Endothelial cell of umbilical vein (primary cell): ENCODE data around the gene SMCP. TPM values are rescaled to one million over a fixed set of nuclear protein-coding genes. Genes with fewer than 3 reads are reported as not detected.

ENCODE experiments used
- BruUV-seq: library from RNA; stranded (reverse); fragments of 400-500 nt; replicated peaks from 2 replicates; lab custom pipeline; 2021; lab: Mats Ljungman, UMichigan
- CTCF ChIA-PET: fragments of 300-600, 350-600 bp; sonication (Branson Sonifier 250); formaldehyde crosslinking; loops from one replicate; lab custom pipeline; 2021; ENCODE audit warnings: antibody characterized with exemption, inconsistent platforms; lab: Charles Lee
- POLR2A ChIA-PET: fragments of 300-600, 350-600 bp; sonication (Branson Sonifier 250); formaldehyde crosslinking; loops from one replicate; lab custom pipeline; 2021; ENCODE audit warnings: antibody characterized with exemption, inconsistent platforms; lab: Charles Lee
- DNase-seq: peaks from one replicate; pipeline ENCODE4 v3.0.0-alpha.2; 2011; ENCODE audit warnings: low read depth, low spot score
- FAIRE-seq: peaks from 2 replicates; lab custom pipeline; 2011; peaks lifted over from hg19 to GRCh38; lab: Jason Lieb, UNC
- H2AFZ ChIP-seq: 2 replicates; pipeline ENCODE4 v1.6.0; 2012; ENCODE audit warnings: low read depth, low read length, control low read depth, inconsistent platforms
- H3K27ac ChIP-seq: 2 replicates; pipeline ENCODE4 v1.5.1; 2011; ENCODE audit warnings: low read depth, mild to moderate bottlenecking, control low read depth, low read length, moderate library complexity; ENCODE audit not compliant: insufficient read depth
- H3K27me3 ChIP-seq, 2 experiments: 2 replicates each; pipeline versions ENCODE4 v1.6.0 to v1.6.1; 2011; ENCODE audit warnings: low read length in 2 of 2, mixed read lengths in 1 of 2; ENCODE audit not compliant: control insufficient read depth in 2 of 2, insufficient read depth in 2 of 2
- H3K36me3 ChIP-seq, 2 experiments: 2 replicates in 1 of 2; 3 replicates in 1 of 2; pipeline ENCODE4 v1.5.1; 2011; ENCODE audit warnings: low read length in 2 of 2, mild to moderate bottlenecking in 1 of 2, moderate library complexity in 1 of 2; ENCODE audit not compliant: control insufficient read depth in 2 of 2, insufficient read depth in 2 of 2; ENCODE audit errors: extremely low read depth in 1 of 2
- H3K4me1 ChIP-seq: 3 replicates; pipeline ENCODE4 v1.5.1; 2011; ENCODE audit warnings: mild to moderate bottlenecking, low read length; ENCODE audit not compliant: control insufficient read depth, insufficient read depth; ENCODE audit errors: extremely low read depth
- H3K4me2 ChIP-seq: 2 replicates; pipeline ENCODE4 v1.6.1; 2011; ENCODE audit warnings: low read length, control low read depth, mixed read lengths; ENCODE audit not compliant: insufficient read depth
- H3K4me3 ChIP-seq, 3 experiments: fragments of 200-600 bp in 1 of 3; sonication (generic), shearing (Covaris generic) in 1 of 3; replicated peaks in 1 of 3; 2 replicates each; pipeline ENCODE4 v1.5.1; 2011 to 2016; ENCODE audit warnings: control low read depth in 3 of 3, low read length in 3 of 3, mild to moderate bottlenecking in 2 of 3, inconsistent platforms in 1 of 3, low read depth in 1 of 3, moderate library complexity in 1 of 3; ENCODE audit not compliant: insufficient read depth in 1 of 3
- H3K79me2 ChIP-seq: 2 replicates; pipeline ENCODE4 v1.6.0; 2012; ENCODE audit warnings: low read length, inconsistent platforms; ENCODE audit not compliant: control insufficient read depth, insufficient read depth
- H3K9ac ChIP-seq: replicated peaks from 2 replicates; pipeline ENCODE3; 2011; ENCODE audit warnings: low read length, control low read depth; ENCODE audit not compliant: insufficient read depth; ENCODE audit errors: extremely low read depth
- H3K9me1 ChIP-seq: replicated peaks from 3 replicates; pipeline ENCODE4 v1.6.0; 2011; ENCODE audit warnings: mild to moderate bottlenecking, low read length; ENCODE audit not compliant: control insufficient read depth, insufficient read depth; ENCODE audit errors: extremely low read depth
- H3K9me3 ChIP-seq: replicated peaks from 2 replicates; pipeline ENCODE4 v1.5.1; 2012; ENCODE audit warnings: low read length, inconsistent platforms; ENCODE audit not compliant: control insufficient read depth, insufficient read depth
- H4K20me1 ChIP-seq: replicated peaks from 2 replicates; pipeline ENCODE3; 2011; ENCODE audit warnings: mild to moderate bottlenecking, low read length; ENCODE audit not compliant: control insufficient read depth, insufficient read depth; ENCODE audit errors: extremely low read depth
- CTCF ChIP-seq, 2 donors: IDR thresholded peaks; 1 replicate in 1 of 2; 2 replicates in 1 of 2; pipeline ENCODE4 v1.5.1; 2011; ENCODE audit warnings: low read length in 2 of 2, mild to moderate bottlenecking in 2 of 2, moderate library complexity in 2 of 2, control low read depth in 1 of 2, inconsistent platforms in 1 of 2, low read depth in 1 of 2; ENCODE audit not compliant: insufficient read depth in 1 of 2; ENCODE audit errors: extremely low read depth in 1 of 2
- EZH2 ChIP-seq: IDR thresholded peaks from 2 replicates; pipeline ENCODE4 v1.6.1; 2012; ENCODE audit warnings: borderline replicate concordance, low read depth, mild to moderate bottlenecking, moderate library complexity, low read length, inconsistent platforms; ENCODE audit not compliant: severe bottlenecking
- FOS ChIP-seq: IDR thresholded peaks from 2 replicates; pipeline ENCODE4 v1.6.1; 2011; ENCODE audit warnings: mild to moderate bottlenecking, low read length, moderate library complexity, borderline replicate concordance; ENCODE audit not compliant: insufficient read depth
- GATA2 ChIP-seq: IDR thresholded peaks from 2 replicates; pipeline ENCODE4 v1.7.0; 2011; ENCODE audit warnings: low read depth, mild to moderate bottlenecking, moderate library complexity, mixed read lengths, low read length; ENCODE audit not compliant: insufficient read length, insufficient read depth
- JUN ChIP-seq: IDR thresholded peaks from 2 replicates; pipeline ENCODE4 v1.6.1; 2011; ENCODE audit warnings: borderline replicate concordance, low read depth; ENCODE audit not compliant: insufficient read length, insufficient read depth
- MAX ChIP-seq: IDR thresholded peaks from 2 replicates; pipeline ENCODE4 v1.6.1; 2011; ENCODE audit not compliant: insufficient read depth, insufficient read length
- MYC ChIP-seq: IDR thresholded peaks from one replicate; pipeline ENCODE4 v1.6.1; 2011; ENCODE audit warnings: mild to moderate bottlenecking, low read depth, low read length
- POLR2A ChIP-seq: IDR thresholded peaks from 2 replicates; pipeline ENCODE4 v1.6.1; 2012; ENCODE audit warnings: low read depth, mild to moderate bottlenecking, control low read depth, low read length
- POLR2AphosphoS5 ChIP-seq: IDR thresholded peaks from 2 replicates; pipeline ENCODE4 v1.6.1; 2012; ENCODE audit warnings: low read depth, mild to moderate bottlenecking, control low read depth, low read length, moderate library complexity; ENCODE audit not compliant: insufficient read depth
- dilution Hi-C: fragments of 300-500 bp; cut with MboI; formaldehyde crosslinking; loops from one replicate; pipeline ENCODE4 v1.15.0; 2019; ENCODE audit warnings: low sequenced_read_pairs; ENCODE audit not compliant: extremely low pct_ligation_motif_present
- intact Hi-C: fragments of 100-400 bp; cut with micrococcal nuclease; formaldehyde crosslinking; loops from one replicate; pipeline ENCODE4 v1.10.0; 2022
- polyA plus RNA-seq, 4 experiments: library from polyadenylated mRNA; depleted of rRNA in 3 of 4; stranded (reverse) in 3 of 4; unstranded in 1 of 4; fragments of >200 nt; gene quantifications; 2 replicates each; pipeline versions ENCODE4 v1.2.1 to v1.2.3, GENCODE V29; 2011 to 2012; ENCODE audit warnings: missing spikeins in 1 of 4
- total RNA-seq: library from RNA; stranded (reverse); gene quantifications from 2 replicates; pipeline ENCODE4 v1.2.3, GENCODE V29; 2021

The SMCP gene
- total and polyA plus RNA-seq, 2 donors (not counting 3 experiments of a cell fraction or from before 2014, with no cell fraction given): not detected

- no peaks in the 10 kb centered on the region for H3K36me3 ChIP-seq
- no peaks in the 10 kb centered on the region for H3K79me2 ChIP-seq
- no peaks in the 10 kb centered on the region for H4K20me1 ChIP-seq
- POLR2A ChIA-PET: no interaction called here
- no peaks in the 10 kb centered on the region for H3K9me1 ChIP-seq
- DNase-seq (no peak), FAIRE-seq (no peak)
- intact Hi-C loops (no loop called here), dilution Hi-C loops (no loop called here)
- BruUV-seq: no TSS peak
- H3K9ac ChIP-seq: no peak overlapping the region
- no peak overlapping the region for H3K27ac ChIP-seq
- no peak overlapping the region for H3K4me3 ChIP-seq
- no peak overlapping the region for H2AFZ ChIP-seq
- no peaks in the 10 kb centered on the region for H3K9me3 ChIP-seq
- no peaks in the 10 kb centered on the region for H3K27me3 ChIP-seq
- CTCF ChIA-PET: no interaction called here
- no peak overlapping the region for H3K4me2 ChIP-seq
- no peak for TF ChIP-seq MAX
- no peak for TF ChIP-seq CTCF (IDR thresholded peaks at IDR 0.05; ENCODE audit: extremely low read depth in 1 of 2, insufficient read depth in 1 of 2, low read depth in 1 of 2, low read length in 2 of 2)
- no peak for TF ChIP-seq POLR2A
- no peak for TF ChIP-seq MYC
- no peak for TF ChIP-seq POLR2AphosphoS5
- no peak for TF ChIP-seq FOS
- TF ChIP-seq JUN: no peak
- TF ChIP-seq GATA2: no peak
- TF ChIP-seq EZH2: no peak
- H3K4me1 ChIP-seq: no peaks in the 10 kb centered on the region
These were observed 6.0 kb downstream of the SMCP start for GRCh38 chr1:152884085-152884484.
